HG03460 (cell line): ENCODE measurements around the gene PDGFC.
A peak's percentile ranks its signal among the peaks of the same experiment; 100 is the strongest.

Experiments
- ATAC-seq: cut with Tn5 transposase; IDR thresholded peaks from one replicate; pipeline ENCODE4 v1.9.1; 2021; ENCODE audit not compliant: unreplicated experiment

The PDGFC gene

DNA sequence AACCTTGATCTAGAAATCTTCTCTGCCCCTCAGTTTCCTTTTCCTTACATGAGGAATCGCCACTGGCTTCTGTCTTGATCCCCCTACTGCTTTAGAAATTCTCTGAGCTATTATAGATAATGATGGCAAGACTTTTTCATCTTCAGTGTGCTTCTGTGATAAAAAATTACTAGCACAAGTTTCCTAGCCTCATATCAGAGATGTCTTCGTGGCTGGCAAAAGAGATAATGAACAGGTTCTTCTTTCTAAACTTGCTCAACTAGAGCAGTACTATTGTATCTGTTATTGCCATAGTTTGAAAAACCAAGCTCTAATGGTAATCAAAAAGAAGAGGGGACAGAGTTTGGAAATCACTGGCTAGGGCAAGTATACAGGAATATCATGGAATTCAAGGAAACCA, 4.1 kb upstream of the PDGFC start:
- ATAC-seq: no peak

DNA sequence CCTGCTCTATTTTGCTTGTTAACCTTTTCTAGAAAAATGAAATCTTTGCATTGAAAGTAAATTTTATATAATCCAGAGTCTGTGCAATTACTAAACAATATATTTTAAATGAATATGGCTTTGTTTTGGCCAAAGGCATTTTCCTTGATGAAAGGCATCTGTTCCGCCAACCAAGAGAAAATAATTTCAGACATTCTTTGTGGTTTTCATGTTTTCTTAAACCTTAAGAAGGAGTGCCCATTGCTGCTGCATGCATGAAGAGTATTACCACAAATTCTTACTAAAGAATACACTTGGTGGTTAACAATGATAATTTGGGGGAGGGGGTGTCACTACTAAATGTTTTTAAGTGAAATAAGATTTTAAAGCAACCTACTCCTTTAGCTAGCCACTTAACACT, 2.7 kb upstream of the PDGFC start:
- ATAC-seq: no peak

DNA sequence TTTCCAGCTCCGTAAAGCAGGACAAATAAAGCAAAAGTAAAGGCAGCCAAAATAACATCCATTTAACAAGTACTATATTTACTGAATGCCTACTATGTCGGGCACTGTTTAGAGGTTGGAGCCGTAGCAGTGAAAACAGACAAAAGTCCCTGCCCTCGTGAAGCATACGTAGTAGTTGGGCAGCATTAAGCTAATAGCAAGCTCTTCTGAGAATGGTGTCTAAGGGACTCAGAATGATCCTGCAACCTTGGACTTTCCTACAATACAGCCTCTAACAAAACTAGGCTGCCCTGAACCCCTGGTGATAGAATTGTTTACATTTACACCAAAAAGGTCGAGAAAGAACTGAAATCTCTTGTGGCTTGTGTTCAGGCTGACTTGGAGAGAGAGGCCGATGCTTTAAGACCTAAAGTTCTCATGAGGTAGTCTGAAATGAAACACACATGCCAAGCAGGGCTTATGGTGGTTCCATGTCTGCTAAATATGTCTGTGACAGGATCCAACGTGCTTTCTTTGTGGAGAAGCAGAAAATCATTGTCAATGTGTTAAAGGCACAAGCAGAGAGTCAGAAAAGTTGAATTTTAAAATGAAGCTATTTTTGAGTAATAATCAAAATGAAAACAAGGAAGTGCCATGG, 898 bp upstream of the PDGFC start:
- no peak for ATAC-seq

DNA sequence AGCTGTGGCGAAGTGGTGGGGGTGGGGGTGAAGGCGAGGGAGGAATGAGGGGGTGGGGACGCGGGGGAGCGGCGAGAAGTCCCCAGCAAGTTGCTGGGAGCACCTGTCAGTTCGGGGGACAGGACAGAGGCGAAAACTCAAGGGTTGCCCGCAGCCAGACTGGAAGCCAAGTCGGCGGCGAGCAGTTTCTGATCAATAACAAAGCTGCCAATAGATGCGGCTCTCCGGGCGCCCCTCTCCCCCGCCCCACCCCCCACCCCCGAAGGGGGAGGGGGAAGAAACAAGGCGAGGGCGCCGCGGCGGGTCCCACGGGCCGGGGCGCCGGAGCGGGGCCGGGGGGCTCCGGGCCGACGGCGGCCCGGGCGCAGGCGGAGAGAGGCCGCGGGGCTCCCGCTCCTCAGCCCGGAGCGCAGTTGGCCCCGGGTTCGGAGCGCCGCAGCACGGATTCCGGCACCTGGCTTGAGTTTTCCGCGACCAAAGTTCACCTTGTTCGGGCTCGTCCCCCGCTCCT, 379 bp downstream of the PDGFC start:
- no peak for ATAC-seq

DNA sequence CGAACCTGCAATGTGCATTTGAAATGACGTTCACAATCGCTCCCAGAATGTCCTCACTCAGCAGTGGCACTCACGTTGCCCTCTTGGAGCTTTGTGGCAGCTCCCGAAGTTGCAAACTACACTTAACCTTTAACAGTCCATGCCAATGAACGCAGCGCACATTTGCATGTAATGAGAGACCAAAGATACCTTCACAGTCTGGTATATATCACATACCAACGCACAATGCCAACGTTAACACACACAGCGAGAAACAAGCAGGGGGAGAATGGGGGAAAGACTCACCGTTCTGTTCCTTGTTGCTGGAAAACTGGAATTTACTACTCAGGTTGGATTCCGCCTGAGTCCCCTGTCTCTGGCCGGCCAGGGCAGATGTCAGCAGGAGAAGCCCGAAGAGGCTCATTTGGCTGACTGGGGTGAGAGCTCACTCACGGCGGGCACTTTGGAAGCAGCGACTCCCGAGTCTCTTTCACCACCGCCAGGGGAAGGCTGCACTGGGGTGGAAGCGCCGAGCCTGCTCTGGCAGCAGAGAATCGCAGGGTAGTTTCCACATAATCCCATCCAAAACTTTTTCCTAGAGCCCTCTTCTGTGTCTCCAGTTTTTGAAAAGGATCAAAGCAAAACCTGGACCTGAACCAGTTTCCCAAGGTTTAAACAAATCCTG, 966 bp downstream of the PDGFC start:
- ATAC-seq: no peak

DNA sequence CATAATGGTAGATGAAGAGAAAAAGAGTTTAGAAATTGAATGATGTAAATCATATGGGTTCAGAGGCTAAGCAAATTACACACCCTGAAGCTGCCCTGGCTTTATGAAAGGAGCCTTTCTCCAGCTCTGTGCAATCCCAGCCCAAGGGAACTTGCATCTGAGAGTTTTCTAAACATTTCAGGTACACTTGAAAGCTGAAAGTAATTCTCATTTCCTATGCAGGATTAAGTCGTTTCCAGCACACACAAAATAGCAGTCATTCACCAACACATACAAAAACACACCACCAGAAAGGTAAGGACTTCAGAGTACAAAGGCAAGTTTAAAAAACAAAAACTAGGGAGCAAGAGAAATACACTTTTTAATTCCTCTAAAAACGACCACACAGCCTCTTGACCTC, 1.7 kb downstream of the PDGFC start:
- ATAC-seq: no peak

DNA sequence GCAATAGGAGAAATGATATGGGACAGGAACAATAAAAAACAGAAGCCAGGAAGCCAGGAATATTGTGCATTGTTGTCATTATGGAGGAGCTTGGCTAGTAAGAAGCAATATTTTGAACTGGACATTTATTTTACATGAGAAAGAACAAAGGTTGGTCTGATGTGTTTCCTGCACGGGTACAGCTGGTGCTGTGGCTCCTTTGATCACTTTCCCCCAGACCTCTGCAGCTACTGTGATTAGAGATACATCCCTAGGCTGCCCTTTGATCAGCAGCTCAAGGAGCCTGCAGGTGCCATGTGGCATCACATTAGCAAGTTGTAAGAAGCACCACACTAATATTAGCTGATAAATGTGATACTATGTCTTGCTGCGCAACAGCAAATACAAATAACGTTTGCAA, 2.5 kb downstream of the PDGFC start:
- ATAC-seq: no peak

DNA sequence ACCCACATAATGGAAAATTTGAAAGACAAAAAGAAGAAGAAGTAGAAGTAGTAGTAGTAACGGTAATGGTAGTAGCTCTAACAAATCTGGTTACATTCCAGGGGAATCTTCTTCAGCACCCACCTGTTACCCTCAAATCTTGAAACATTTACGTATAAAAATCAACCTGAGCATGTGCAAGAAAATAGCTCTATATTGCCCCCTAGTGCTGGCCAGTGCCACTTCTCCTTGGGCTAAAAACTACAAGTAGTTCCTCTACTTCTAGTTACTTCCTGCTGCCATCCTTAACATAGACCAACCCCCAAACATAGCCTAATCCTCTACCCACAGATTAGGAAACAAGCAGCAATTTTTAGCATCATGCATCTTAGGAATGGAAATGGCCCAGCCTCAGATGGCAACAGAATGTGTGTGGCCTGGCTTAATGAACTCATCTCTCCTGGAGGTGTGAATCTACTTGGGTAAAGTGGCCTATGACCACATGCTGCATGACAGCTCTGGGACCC, 3.1 kb downstream of the PDGFC start:
- ATAC-seq: peak; percentile 67

DNA sequence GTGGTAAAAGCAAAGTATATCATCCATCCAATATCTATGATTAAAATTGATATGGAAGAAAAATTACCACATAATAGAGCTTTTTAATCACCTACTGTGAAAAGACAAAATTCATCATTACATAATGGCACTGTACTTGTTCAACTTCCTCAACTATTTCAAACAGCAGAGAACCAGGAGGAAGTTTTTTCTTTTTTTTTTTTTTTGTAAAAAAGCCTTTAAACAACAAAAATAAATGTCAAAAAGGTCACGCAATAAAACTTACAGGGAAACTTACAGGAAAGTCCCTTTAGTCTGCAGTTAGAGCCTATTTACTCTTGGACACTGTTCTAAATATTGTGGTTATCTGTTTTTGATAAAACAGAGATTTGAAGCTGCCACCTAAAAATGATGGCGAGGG, 4.8 kb downstream of the PDGFC start:
- ATAC-seq: no peak

DNA sequence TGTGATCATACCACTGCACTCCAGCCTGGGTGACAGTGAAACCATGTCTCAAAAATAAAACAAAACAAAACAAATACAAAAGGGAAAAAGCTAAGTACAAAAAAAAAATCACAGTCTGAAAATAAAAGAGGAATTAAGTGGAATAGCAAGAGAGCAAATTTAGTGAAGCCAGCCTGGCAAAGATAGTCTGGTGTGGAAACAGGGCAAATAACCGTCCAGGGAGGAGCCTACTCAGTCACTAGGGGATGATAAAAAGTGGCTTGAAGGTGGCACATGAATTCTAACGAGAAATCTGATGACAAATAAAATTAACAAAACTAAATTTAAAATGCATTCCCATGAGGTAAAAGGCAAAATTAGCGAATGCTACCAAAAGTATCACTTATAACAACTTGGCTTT, 8.2 kb downstream of the PDGFC start:
- ATAC-seq: no peak

DNA sequence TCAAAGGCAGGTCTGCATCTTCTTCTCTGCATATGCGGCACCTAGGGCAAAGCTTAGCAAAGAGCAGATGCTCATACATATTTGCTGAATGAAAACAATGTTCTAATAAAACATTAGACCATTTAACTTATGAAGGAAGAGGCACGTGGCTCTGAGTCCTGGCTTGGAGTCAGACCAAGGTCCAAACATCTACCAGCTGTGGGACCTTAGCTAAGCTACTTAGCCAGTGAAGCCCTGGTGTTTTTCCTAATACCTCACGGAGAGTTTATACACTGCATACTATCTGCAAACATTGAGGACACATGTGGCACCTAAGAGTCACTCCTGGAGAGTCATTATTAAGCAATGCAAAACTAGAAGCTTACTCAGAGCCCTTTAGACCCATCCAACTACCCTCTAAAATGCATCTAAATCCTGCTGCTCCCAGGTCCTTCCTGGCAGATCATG, 9.0 kb downstream of the PDGFC start:
- ATAC-seq: no peak

DNA sequence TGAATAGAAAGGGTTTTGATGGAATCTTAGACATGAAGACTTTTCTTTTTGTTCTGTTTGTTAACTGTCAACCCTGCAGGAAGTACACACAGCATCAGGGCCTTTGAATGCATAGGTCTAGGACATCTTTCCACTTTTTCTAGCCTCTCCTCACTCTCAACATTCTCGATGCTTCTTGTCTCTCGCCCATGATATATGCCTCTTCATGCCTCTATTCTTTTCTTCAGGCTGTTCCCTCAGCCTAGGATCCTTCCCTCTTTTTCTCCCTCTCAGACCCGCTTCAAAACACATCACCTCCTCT, 9.6 kb downstream of the PDGFC start:
- ATAC-seq: no peak

DNA sequence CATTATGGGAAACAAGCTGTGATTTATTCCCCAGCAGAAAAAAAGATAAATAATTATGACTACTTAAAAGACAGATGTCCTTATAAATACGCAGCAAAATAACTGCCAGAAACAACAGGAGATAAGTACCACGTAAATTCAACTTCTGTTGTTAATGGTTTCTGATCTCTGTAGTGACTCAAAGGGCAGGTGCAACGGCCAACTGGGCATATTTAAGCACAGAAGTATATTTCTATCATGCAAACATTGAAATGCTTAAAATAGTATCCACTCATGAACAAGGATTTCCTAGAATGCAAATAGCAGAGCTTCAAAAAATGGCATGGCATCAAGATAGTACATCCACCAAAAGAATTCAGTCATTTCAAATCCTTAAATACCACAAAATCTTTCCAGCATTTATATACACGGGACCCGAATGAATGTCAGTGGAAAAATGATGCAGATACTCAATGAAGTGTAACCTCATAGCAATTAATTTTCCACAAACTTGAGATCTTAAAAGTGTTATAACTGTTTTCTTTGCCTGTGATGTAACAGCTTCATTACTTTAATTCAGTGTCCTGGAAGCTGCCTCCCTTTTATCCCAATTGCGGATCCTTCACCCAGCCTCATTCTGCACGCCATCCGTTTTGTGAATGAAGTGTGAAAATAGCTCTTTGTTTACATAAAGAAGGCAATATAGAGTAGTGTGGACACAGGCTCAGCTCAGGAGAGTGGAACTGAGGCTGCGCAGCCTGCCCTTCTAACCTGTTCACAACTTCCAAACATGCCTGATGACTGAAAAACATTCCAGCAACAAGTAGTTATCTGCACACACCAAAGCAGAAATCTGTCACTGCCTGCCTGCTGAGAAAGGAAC, 10.2 kb downstream of the PDGFC start:
- no peak for ATAC-seq

DNA sequence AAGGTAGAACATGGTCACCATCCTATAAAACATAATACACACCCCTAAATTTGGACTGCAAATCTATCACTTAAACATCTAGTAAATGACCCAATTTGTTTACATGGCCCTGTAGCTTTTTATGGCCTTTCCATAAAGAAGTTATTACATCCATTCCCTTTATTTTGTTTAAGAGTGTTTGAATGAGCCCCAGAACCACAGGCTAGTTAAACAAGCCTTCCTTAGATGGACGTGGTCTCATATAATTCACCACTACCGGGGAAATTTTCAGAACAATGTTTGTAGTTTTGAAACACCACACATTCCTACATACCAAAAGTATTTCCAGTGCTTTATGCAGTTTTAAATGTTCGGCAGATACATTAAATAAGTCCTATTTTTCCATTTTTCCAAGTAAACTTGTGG, 12.3 kb downstream of the PDGFC start:
- no peak for ATAC-seq

DNA sequence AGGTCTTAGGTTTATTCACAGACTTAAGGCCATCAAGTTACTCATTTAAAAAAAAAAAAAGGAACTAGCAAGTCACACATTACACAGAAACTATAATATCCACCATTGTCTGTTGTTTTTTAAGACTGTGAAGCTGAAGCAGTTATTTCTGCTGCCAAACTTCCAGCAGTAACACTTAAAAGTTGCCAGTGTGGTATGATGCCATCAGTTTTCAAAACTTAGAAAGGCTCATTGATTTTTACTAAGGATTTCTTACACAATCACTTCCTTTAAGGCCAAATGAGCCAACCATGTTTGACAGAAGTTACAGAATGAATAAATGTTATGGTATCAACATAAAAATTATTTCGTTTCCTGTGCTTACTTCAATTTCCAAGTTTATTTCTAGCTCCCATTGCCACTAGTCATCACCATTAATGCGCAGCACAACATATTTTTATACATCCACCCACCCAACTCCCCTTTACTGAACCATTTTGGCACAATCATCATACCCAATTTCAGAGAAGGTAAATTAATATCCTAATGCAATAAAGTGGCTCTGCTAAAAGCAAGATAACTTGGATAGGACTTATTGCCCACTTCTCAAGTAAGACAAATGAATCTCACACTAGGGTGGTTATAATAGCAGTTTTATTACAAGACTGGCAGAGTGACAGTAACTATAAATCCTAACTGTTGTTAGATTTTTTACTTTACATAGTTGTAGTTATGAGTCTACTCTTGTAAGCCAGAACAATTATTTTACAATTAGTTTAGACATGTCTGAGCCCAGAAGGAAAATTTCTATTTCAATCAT, 13.1 kb downstream of the PDGFC start:
- no peak for ATAC-seq

DNA sequence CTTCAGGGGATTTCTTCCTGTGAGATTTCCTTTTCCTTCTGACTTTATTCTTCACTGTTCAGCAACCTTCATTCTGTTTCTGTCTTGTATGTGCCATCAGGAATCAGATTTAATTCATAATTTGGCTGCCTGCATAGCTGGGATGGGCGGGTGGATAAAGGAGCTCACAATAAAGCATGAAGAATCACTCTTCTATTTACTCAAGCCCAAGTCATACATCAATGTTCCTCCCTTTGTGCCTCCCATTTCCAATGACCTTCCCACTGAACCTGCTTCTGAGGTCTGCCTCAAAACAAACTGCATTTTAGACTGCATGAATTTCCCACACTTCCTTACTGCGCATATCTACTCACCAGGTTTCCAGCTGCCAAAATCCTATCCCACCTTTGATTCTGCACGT, 14.0 kb downstream of the PDGFC start:
- ATAC-seq: no peak

DNA sequence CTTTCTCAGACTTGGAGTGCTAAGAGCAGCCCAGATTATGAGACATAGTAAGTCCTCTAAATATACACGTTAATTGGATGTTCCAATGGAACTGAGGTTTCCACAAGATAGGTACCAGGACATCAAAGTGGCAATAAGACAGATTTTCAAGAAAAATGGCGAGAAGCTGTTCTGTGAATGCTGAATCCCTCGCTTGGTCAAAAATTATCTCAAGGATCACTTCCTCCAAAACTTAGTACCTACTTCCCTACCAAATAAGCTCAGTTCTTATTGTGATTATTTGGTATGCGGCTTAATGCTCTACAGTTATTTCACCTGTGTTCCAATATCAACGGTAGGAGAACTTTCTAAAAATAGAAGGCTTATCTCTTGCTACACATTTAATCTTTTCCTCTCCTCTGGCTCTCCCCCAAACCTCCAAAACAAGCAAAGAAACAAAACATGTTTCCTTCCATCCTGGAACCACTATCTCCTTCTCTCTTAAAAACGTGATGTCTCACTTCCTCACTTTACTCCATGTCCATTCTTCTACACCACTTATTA, 14.7 kb downstream of the PDGFC start:
- no peak for ATAC-seq

DNA sequence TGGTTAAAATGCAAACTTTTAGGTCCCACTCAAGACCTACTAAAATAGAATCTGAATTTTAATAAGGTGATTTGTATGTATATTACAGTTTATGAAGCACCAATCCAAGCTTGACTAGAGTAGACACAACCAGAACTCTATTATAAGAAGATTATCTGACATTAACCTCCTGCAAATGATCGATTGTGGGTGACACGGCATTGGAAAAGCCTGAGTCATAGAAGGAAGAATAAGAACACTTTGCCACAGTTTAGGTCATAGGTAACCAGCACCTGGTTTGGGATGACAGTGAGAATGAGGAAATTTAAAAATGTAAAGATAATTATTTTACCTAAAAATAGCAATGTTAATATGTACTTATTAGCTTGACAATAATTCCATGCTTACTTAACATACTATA, 15.2 kb downstream of the PDGFC start:
- ATAC-seq: no peak

DNA sequence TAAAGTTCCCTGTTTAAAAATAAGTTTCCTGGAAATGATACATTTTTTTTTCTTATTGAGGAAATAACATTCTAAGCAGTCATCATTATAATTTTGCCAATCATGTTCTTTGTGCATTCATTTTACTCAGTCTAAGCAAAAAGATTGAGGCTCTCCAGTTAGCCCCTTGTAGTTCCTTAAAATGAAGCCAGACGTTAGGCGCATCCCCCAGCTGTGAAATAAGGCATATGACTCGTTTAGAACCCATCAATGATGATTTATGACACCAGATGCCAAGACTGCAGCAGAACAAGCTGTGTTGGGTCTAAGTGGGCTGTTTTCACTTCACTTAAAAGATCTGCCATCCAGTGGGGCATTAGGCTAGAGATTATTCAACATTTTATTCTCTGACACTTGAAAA, 17.0 kb downstream of the PDGFC start:
- no peak for ATAC-seq

DNA sequence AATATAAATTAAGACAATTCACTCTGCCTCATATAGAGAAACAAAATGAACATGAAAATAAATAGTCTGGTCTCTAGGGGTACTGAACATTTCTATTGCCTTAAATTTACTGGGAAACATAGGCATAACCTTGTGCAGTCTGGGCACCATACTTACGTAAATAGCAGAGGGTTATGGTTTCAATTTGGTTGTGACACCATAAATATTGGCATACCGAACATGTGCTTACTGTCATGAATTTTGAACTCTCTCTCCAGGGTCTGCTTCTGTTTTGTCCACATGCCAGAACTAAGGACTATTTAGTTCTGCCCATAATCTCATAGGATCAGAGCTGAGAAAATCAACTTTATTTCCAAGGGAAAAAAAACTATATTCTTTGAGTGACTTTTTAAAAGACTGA, 17.6 kb downstream of the PDGFC start:
- ATAC-seq: no peak

DNA sequence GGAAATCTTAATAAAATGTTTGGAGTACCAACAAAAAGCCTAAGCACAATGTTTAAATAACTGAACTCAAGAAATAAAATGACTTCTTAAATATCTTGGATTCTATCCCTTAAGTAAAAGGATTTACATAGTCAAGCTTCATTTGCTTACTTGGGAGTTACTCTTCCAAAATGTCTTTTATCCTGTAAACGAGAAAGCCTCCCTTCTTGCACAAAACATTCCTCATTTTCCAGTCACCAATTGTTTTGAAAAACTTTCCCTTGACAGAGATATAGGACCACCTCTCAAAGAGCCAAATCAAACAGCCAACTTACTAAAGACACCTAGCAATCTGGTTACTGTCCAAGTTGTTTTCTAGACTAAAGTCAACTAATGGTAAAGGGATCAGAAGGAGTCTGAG, 18.6 kb downstream of the PDGFC start:
- no peak for ATAC-seq
